Loucy (cell line): ENCODE data around the gene TAF1D.

Experiments used
- H2AFZ ChIP-seq: fragments of 200-600 bp; sonication (generic); 2 replicates; pipeline ENCODE4 v1.6.0; 2016; ENCODE audit warnings: antibody characterized with exemption, mild to moderate bottlenecking, low read length, moderate library complexity
- H3F3A ChIP-seq: fragments of 200-600 bp; 2 replicates; pipeline ENCODE4 v1.6.0; 2016; ENCODE audit warnings: antibody characterized with exemption, low read depth, mild to moderate bottlenecking
- H3K27me3 ChIP-seq: fragments of 200-600 bp; sonication (generic); 2 replicates; pipeline ENCODE4 v1.6.1; 2014; ENCODE audit warnings: low read length, mild to moderate bottlenecking; ENCODE audit not compliant: insufficient read depth, poor library complexity, severe bottlenecking
- H3K36me3 ChIP-seq: fragments of 200-600 bp; sonication (generic); 2 replicates; pipeline ENCODE4 v1.6.1; 2016; ENCODE audit warnings: low read length; ENCODE audit not compliant: insufficient read depth
- H3K4me1 ChIP-seq: fragments of 200-600 bp; sonication (generic); 2 replicates; pipeline ENCODE4 v1.5.1; 2014; ENCODE audit warnings: low read length, mild to moderate bottlenecking; ENCODE audit not compliant: insufficient read depth, poor library complexity, severe bottlenecking
- H3K4me2 ChIP-seq: fragments of 200-600 bp; sonication (generic); 2 replicates; pipeline ENCODE4 v1.6.0; 2014; ENCODE audit warnings: antibody characterized with exemption, low read length, low read depth, mild to moderate bottlenecking; ENCODE audit not compliant: poor library complexity, severe bottlenecking
- H3K4me3 ChIP-seq: fragments of 200-600 bp; sonication (generic); 2 replicates; pipeline ENCODE4 v1.5.1; 2014; ENCODE audit warnings: low read length, mild to moderate bottlenecking, mixed read lengths; ENCODE audit not compliant: poor library complexity, severe bottlenecking
- H3K79me2 ChIP-seq: fragments of 200-600 bp; sonication (generic); 2 replicates; pipeline ENCODE4 v1.6.1; 2014; ENCODE audit warnings: low read length; ENCODE audit not compliant: insufficient read depth
- H3K9ac ChIP-seq: fragments of 200-600 bp; sonication (generic); 2 replicates; pipeline ENCODE4 v1.6.0; 2014; ENCODE audit warnings: mild to moderate bottlenecking, low read depth, low read length, moderate library complexity; ENCODE audit not compliant: poor library complexity, severe bottlenecking
- H3K9me2 ChIP-seq: fragments of 200-600 bp; sonication (generic); replicated peaks from 2 replicates; pipeline ENCODE4 v1.6.1; 2016; ENCODE audit warnings: low read depth, low read length, mixed read lengths
- H3K9me3 ChIP-seq: fragments of 200-600 bp; sonication (generic); 2 replicates; pipeline ENCODE4 v1.6.1; 2014; ENCODE audit warnings: mild to moderate bottlenecking, antibody characterized with exemption, low read length, low read depth; ENCODE audit not compliant: insufficient read depth
- H4K20me1 ChIP-seq: fragments of 200-600 bp; sonication (generic); 2 replicates; pipeline ENCODE4 v1.6.0; 2014; ENCODE audit warnings: antibody characterized with exemption, low read length, mild to moderate bottlenecking; ENCODE audit not compliant: insufficient read depth, poor library complexity, severe bottlenecking
- EZH2phosphoT487 ChIP-seq: fragments of 200-600 bp; IDR thresholded peaks from 2 replicates; pipeline ENCODE4 v1.6.1; 2018; ENCODE audit warnings: antibody characterized with exemption, mild to moderate bottlenecking, moderate library complexity, borderline replicate concordance
- TF ChIP-seq, protein P1 (sequence below): fragments of 200-600 bp; sonication (generic); conservative IDR thresholded peaks from 2 replicates; pipeline ENCODE4 v1.5.1; 2014; ENCODE audit warnings: mild to moderate bottlenecking, antibody characterized with exemption, low read length

TAF1D gene, protein sequence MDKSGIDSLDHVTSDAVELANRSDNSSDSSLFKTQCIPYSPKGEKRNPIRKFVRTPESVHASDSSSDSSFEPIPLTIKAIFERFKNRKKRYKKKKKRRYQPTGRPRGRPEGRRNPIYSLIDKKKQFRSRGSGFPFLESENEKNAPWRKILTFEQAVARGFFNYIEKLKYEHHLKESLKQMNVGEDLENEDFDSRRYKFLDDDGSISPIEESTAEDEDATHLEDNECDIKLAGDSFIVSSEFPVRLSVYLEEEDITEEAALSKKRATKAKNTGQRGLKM

DNA sequence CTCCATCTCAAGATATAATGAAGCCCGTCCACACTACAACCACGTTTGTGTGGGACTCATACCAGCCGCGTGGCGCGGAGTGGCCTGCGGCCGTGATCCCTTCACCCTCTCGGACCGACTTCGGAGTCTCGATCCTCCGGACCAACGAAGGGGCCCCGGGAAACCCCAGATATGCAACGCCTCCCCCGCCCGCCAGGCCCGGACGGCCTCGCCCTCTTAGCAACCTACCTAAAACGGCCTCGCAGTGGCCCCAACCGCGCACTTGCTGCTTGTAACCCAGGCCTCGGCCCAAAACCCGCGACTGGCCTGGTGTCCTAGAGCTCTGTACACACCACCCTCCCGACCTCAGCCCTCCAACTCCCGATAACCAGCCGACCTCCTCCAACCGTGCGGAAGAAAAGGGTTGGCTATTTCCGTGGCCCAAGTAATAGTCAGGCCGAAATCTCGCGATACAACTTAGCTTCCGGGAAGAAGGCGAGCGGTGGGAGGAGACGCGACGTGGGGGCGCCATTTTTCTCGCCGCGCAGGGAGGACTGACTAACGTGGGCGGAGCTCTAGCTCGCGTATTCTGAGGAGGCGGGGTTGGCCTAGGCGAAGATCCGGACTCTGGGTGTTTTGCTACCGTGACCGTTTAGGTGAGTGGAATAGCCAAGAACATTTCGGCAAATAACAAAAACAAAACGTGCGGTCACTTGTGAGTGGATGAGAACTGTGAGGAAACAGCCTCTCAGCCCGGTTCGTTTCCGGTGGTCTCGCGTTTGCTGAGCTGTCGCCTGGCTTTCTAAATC lies at the start of gene TAF1D, which contains the start of gene C11orf54:
TAF1D (minus strand) TSS at position 402 of the 788 bp plus-strand sequence. CDS start 2,191 bp downstream, outside the sequence.
C11orf54 (plus strand) TSS at position 579 of the 788 bp plus-strand sequence. CDS start 5,722 bp downstream, outside the sequence.
- TF ChIP-seq, protein P1, sequence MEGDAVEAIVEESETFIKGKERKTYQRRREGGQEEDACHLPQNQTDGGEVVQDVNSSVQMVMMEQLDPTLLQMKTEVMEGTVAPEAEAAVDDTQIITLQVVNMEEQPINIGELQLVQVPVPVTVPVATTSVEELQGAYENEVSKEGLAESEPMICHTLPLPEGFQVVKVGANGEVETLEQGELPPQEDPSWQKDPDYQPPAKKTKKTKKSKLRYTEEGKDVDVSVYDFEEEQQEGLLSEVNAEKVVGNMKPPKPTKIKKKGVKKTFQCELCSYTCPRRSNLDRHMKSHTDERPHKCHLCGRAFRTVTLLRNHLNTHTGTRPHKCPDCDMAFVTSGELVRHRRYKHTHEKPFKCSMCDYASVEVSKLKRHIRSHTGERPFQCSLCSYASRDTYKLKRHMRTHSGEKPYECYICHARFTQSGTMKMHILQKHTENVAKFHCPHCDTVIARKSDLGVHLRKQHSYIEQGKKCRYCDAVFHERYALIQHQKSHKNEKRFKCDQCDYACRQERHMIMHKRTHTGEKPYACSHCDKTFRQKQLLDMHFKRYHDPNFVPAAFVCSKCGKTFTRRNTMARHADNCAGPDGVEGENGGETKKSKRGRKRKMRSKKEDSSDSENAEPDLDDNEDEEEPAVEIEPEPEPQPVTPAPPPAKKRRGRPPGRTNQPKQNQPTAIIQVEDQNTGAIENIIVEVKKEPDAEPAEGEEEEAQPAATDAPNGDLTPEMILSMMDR: no peak
- no peak for TF ChIP-seq EZH2phosphoT487
- Histone ChIP-seq H3K27me3 (no peaks in the 10 kb centered on the region), H3K36me3 (peaks cover 28% of the 10 kb centered on the region), H3K79me2 (peaks cover 76% of the 10 kb centered on the region), H3K4me3 (peak within 1 kb of the TSS; percentile 92), H3K4me1 (peaks cover 33% of the 10 kb centered on the region), H3K9me2 (no peaks in the 10 kb centered on the region), H3K9ac (peak within 1 kb of the TSS; percentile 95), H3F3A (no peaks in the 10 kb centered on the region), H3K4me2 (peak within 1 kb of the TSS; percentile 94), H2AFZ (peak within 1 kb of the TSS; percentile 96), H3K9me3 (no peaks in the 10 kb centered on the region), H4K20me1 (peaks cover 49% of the 10 kb centered on the region)

DNA sequence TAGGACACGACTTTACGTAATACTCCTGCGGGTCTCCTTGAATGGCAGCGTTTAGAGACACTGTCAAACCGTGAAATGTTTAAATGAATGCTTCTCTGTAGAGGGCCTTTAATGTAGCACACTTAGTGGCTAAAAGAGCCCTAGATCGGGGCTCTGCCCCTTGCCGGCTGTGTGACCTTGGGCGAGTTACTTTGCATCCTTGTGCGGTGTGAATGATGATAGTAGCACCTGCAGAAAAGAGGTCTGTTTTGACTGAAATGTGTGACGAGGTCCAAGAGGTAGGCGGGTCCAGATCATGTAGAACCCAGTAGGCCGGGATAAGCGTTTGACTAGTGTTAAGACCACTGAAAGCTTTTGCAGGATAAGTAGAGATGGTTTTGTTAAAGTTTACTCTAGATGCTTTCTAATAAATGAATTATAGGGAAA lies 43.7 kb upstream of the TAF1D start:
- Histone ChIP-seq H3K36me3 (peaks cover 14% of the 10 kb centered on the region; the same call in 1 of the 2 replicates), H3K79me2 (peaks cover 66% of the 10 kb centered on the region), H3K9me3 (no peaks in the 10 kb centered on the region), H3K9ac (peak overlapping the region; percentile 98), H3K27me3 (peaks cover 8% of the 10 kb centered on the region), H3K9me2 (no peaks in the 10 kb centered on the region), H3K4me3 (peak overlapping the region; percentile 83), H3F3A (no peaks in the 10 kb centered on the region), H2AFZ (no peak overlapping the region; the same call in 1 of the 2 replicates), H3K4me1 (peaks cover 39% of the 10 kb centered on the region), H4K20me1 (peaks cover 52% of the 10 kb centered on the region), H3K4me2 (peak overlapping the region; percentile 80)
- TF ChIP-seq EZH2phosphoT487: no peak
- TF ChIP-seq, protein P1: no peak

DNA sequence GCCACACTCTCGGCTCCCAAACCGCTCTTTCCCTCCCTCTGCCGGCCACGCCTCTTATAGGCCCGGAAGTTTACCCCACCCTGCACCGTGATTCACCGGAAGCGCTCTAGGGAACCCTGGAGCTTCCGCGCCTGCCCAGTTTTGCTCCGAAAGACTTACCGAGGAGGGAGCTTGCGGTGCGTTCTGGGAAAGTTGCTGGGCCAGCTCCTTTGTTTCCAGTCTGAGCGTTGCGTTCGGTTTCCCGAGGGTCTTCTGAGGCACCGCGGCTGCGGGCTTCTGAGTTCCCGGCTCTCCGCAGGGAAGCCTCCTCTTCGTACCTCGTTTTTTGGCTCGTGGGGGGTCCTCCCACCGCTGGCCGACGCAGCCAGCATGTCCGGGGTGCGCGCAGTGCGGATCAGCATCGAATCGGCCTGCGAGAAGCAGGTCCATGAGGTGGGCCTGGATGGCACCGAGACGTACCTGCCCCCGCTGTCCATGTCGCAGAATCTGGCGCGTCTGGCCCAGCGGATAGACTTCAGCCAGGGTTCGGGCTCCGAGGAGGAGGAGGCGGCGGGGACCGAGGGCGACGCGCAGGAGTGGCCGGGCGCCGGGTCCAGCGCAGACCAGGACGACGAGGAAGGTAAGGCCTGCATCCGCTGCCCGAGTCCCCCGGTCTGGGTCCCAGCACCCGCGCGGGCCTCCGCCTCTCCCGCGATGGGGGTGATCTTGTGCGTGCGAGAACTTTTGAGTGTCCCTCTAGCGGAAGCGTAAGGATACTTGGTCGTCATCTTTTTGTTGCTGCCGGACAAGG lies 43.0 kb upstream of the TAF1D start, which contains the start of gene MED17:
MED17 (plus strand) TSS at position 138 of the 790 bp plus-strand sequence; CDS start at position 370, 232 bp downstream.
- TF ChIP-seq, protein P1: peak; percentile 45
- TF ChIP-seq EZH2phosphoT487: no peak
- H4K20me1 ChIP-seq: peaks cover 46% of the 10 kb centered on the region
- H2AFZ ChIP-seq: peak within 1 kb of the TSS; percentile 94
- H3K9me2 ChIP-seq: no peaks in the 10 kb centered on the region
- peaks cover 60% of the 10 kb centered on the region for H3K79me2 ChIP-seq
- peaks cover 8% of the 10 kb centered on the region; the same call in 1 of the 2 replicates for H3K36me3 ChIP-seq
- H3K4me2 ChIP-seq: peak within 1 kb of the TSS; percentile 80
- H3K4me3 ChIP-seq: peak within 1 kb of the TSS; percentile 83
- peaks cover 8% of the 10 kb centered on the region for H3K27me3 ChIP-seq
- H3K4me1 ChIP-seq: peaks cover 33% of the 10 kb centered on the region
- peak within 1 kb of the TSS; percentile 98 for H3K9ac ChIP-seq
- H3F3A ChIP-seq: no peaks in the 10 kb centered on the region
- no peaks in the 10 kb centered on the region for H3K9me3 ChIP-seq
